GM23338 (cell line): Measurements from ENCODE around the gene CEACAM3. TPM values are rescaled to one million over a fixed set of nuclear protein-coding genes. Genes with fewer than 3 reads are reported as not detected.

Source experiments
- ATAC-seq: fragments of 200-7000 bp; cut with Tn5 transposase; 3 replicates; pipeline ENCODE4 v1.9.1; 2020
- DNase-seq: peaks from one replicate; pipeline ENCODE4 v3.0.0-alpha.2; 2015; ENCODE audit warnings: low spot score
- H2AFZ ChIP-seq: fragments of 200-600 bp; sonication (generic); 2 replicates; pipeline ENCODE4 v1.8.0; 2016; ENCODE audit warnings: antibody characterized with exemption, mild to moderate bottlenecking, moderate library complexity
- H3F3A ChIP-seq: fragments of 200-600 bp; sonication (generic); replicated peaks from 2 replicates; pipeline ENCODE4 v1.8.0; 2017; ENCODE audit warnings: antibody characterized with exemption, mixed run types, low read depth
- H3K27ac ChIP-seq: fragments of 200-600 bp; sonication (generic); 2 replicates; pipeline ENCODE4 v1.6.1; 2016; ENCODE audit warnings: low read depth
- H3K27me3 ChIP-seq: fragments of 200-600 bp; sonication (generic); 2 replicates; pipeline ENCODE4 v1.8.0; 2016; ENCODE audit warnings: mild to moderate bottlenecking, mixed run types, moderate library complexity; ENCODE audit not compliant: insufficient read depth
- H3K36me3 ChIP-seq: fragments of 200-600 bp; sonication (generic); 2 replicates; pipeline ENCODE4 v1.8.0; 2016; ENCODE audit warnings: mild to moderate bottlenecking; ENCODE audit not compliant: insufficient read depth
- H3K4me1 ChIP-seq: fragments of 200-600 bp; sonication (generic); 2 replicates; pipeline ENCODE4 v1.8.0; 2016; ENCODE audit warnings: mild to moderate bottlenecking, moderate library complexity; ENCODE audit not compliant: insufficient read depth
- H3K4me2 ChIP-seq: fragments of 200-600 bp; sonication (generic); 2 replicates; pipeline ENCODE4 v1.7.1; 2017; ENCODE audit warnings: mixed run types
- H3K4me3 ChIP-seq: fragments of 200-600 bp; sonication (generic); 2 replicates; pipeline ENCODE4 v1.6.1; 2016; ENCODE audit warnings: mixed run types
- H3K79me2 ChIP-seq: fragments of 200-600 bp; sonication (generic); replicated peaks from 2 replicates; pipeline ENCODE4 v1.8.0; 2017; ENCODE audit warnings: mild to moderate bottlenecking; ENCODE audit not compliant: insufficient read depth
- H3K9me2 ChIP-seq: fragments of 200-600 bp; sonication (generic); 2 replicates; pipeline ENCODE4 v1.8.0; 2017; ENCODE audit not compliant: insufficient read depth
- H4K20me1 ChIP-seq: fragments of 200-600 bp; sonication (generic); replicated peaks from 2 replicates; pipeline ENCODE4 v1.8.0; 2017; ENCODE audit warnings: mild to moderate bottlenecking; ENCODE audit not compliant: insufficient read depth
- H3K27ac Mint-ChIP-seq: 2 replicates; pipeline ENCODE4 v1.8.0; 2020; ENCODE audit warnings: inconsistent platforms, mild to moderate bottlenecking, moderate library complexity, mixed read lengths
- H3K27me3 Mint-ChIP-seq: 3 replicates; pipeline ENCODE4 v1.8.0; 2022; ENCODE audit warnings: low read depth, mild to moderate bottlenecking, moderate library complexity, mixed read lengths, inconsistent platforms; ENCODE audit not compliant: insufficient read depth, poor library complexity
- H3K36me3 Mint-ChIP-seq: 3 replicates; pipeline ENCODE4 v1.8.0; 2021; ENCODE audit warnings: low read depth, mild to moderate bottlenecking, inconsistent platforms, moderate library complexity, mixed read lengths
- H3K4me1 Mint-ChIP-seq: 3 replicates; pipeline ENCODE4 v1.8.0; 2020; ENCODE audit warnings: mild to moderate bottlenecking, inconsistent platforms, mixed read lengths
- H3K4me3 Mint-ChIP-seq: 3 replicates; pipeline ENCODE4 v1.8.0; 2021; ENCODE audit warnings: moderate library complexity, mild to moderate bottlenecking, inconsistent platforms, mixed read lengths
- H3K9me3 Mint-ChIP-seq: 3 replicates; pipeline ENCODE4 v1.8.0; 2020; ENCODE audit warnings: moderate library complexity, mild to moderate bottlenecking, inconsistent platforms, mixed read lengths
- CTCF ChIP-seq, 2 experiments: fragments of 200-600 bp in 1 of 2; sonication (generic) in 1 of 2; conservative IDR thresholded peaks; 2 replicates each; pipeline versions ENCODE4 v1.5.1 to v1.6.1; 2016 to 2017; ENCODE audit warnings: antibody characterized with exemption in 2 of 2, low read depth in 2 of 2, mild to moderate bottlenecking in 2 of 2, moderate library complexity in 1 of 2
- ETS1 ChIP-seq: IDR thresholded peaks from 2 replicates; pipeline ENCODE4 v1.6.1; 2016; ENCODE audit warnings: antibody characterized with exemption
- EZH2 ChIP-seq: fragments of 200-600 bp; sonication (generic); IDR thresholded peaks from one replicate; pipeline ENCODE4 v1.8.0; 2017; ENCODE audit warnings: antibody characterized with exemption, mild to moderate bottlenecking, low read depth; ENCODE audit not compliant: unreplicated experiment
- POLR2AphosphoS5 ChIP-seq: IDR thresholded peaks from 2 replicates; pipeline ENCODE4 v1.6.1; 2016; ENCODE audit warnings: antibody characterized with exemption, low read depth
- REST ChIP-seq: IDR thresholded peaks from one replicate; pipeline ENCODE4 v1.6.1; 2018; ENCODE audit warnings: antibody characterized with exemption; ENCODE audit not compliant: unreplicated experiment
- ZNF462 ChIP-seq: fragments of 250-450 bp; sonication (Bioruptor Pico); IDR thresholded peaks from 2 replicates; pipeline ENCODE4 v1.5.0; 2020; ENCODE audit warnings: mild to moderate bottlenecking, moderate library complexity
- polyA plus RNA-seq: library from polyadenylated mRNA; unstranded; fragments of >200 nt; fragmentation: Nextera tagmentation; extraction: Ambion mirVana; gene quantifications from 2 replicates; pipeline ENCODE4 v1.2.1, GENCODE V29; 2016
- total RNA-seq: library from RNA; depleted of rRNA; stranded (reverse); fragments of >200 nt; shearing (Covaris generic); gene quantifications from 2 replicates; pipeline ENCODE4 v1.2.3, GENCODE V29; 2014

CEACAM3 gene
- total and polyA plus RNA-seq, 2 experiments from 2014 or later: not detected

- no peak for TF ChIP-seq ETS1
- TF ChIP-seq EZH2: no peak
These were observed 57.4 kb downstream of the CEACAM3 start (continued) for GRCh38 chr19:41853768-41854167.

- Histone ChIP-seq H3K27ac (peak overlapping the region; percentile 80), H4K20me1 (peaks cover 30% of the 10 kb centered on the region), H3K4me1 (peaks cover 30% of the 10 kb centered on the region), H2AFZ (peak overlapping the region; percentile 67; the same call in 1 of the 2 replicates), H3K36me3 (peaks cover 35% of the 10 kb centered on the region), H3F3A (peaks cover 35% of the 10 kb centered on the region), H3K4me2 (peak overlapping the region; percentile 68), H3K27me3 (no peaks in the 10 kb centered on the region), H3K79me2 (peaks cover 40% of the 10 kb centered on the region), H3K9me2 (no peaks in the 10 kb centered on the region), H3K4me3 (peak overlapping the region; percentile 44)
- Mint-ChIP-seq H3K27ac (peak overlapping the region; percentile 82), H3K9me3 (peaks cover 3% of the 10 kb centered on the region; the same call in 1 of the 3 replicates), H3K4me1 (peaks cover 33% of the 10 kb centered on the region), H3K4me3 (peak overlapping the region; percentile 85), H3K27me3 (peaks cover 22% of the 10 kb centered on the region), H3K36me3 (peaks cover 39% of the 10 kb centered on the region)
- ATAC-seq: peak; percentile 89; the same call in 1 of the 3 replicates
- no peak for DNase-seq
- TF ChIP-seq POLR2AphosphoS5 (no peak), CTCF (conservative IDR thresholded peaks at IDR 0.05; ENCODE audit: low read depth in 2 of 2) (no peak; a peak in 1 of 4 replicates), REST (no peak), ZNF462 (CRISPR knock-in tag) (no peak)
These were observed 62.8 kb downstream of the CEACAM3 start for GRCh38 chr19:41859213-41859617.
